ENCODE data around the gene NOS1AP.

NOS1AP gene

DNA sequence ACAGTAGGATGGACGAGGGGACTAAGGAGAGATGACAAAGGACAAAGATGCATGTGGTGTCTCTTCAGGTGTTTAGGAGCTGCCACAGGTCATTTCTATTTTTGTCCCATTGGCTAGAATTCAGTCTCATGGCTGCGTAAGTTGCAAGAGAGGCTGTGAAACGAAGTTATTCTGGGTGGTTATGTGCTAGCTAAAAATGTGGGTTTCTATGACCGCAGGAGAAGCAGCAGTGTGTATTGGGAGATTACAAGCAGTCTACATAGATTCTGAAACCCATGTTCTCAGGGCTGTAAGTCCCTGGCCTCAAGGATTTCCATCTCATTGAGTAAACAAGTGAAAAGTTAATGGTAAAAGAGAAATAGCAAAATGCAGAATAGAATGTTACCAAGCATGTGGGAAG is 196.5 kb downstream of the NOS1AP start:
- DNase-seq = no peak

DNA sequence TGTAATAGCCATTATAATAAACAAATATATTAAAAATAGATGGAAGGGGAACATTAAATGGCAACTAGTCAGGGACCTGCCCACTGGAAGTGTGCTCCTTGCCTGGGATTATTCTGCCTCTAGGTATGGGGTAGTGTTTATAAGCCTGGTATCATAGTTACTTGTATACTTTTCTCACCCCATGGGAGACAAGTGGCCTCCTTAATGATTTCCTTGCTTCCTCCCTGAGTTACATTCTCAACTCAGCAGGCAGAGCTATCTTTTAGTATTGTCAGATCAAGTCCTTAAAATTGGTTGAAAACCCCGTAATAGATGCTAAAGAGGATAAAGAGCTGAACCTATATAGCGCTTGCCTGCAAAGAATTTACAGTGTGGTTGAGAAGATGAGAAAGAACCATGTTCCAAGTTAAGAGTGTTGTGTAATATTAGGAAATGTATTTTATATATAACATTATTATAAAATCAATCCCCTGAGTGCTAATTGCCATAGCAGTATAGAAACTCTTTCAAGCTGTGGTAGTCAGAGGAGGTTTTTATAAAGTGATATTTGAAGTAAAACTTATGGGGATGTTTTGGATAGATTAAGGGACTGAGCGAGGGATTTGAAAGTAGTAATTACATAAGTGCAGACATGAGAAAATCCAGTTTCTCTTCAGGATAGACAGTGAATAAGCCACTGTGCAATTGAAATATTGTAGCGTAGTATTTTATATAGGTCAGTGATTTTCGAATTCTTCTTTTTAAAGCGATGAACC is 200.7 kb downstream of the NOS1AP start:
- no peak for DNase-seq

GRCh38 chr1:162271972-162272371 is 202.5 kb downstream of the NOS1AP start:
- DNase-seq = no peak

DNA sequence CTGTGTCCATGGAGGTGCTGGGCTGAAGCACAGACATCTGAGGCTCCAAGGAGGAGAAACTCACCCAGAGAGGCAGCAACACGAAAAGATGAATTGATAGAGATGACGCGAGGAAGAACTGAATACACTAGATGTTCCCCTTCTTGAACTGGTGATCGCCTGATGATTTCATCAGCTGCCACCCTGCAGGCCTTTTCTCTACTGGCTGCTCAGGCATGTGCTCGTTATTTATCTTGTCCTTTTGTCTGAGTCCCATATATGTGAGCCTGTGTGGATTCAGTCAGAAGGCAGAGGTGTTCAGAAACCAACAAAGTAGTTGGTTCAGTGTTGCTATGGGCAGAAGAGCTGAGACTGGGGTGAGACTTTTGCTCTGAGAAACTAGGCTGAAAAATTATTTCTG is 202.9 kb downstream of the NOS1AP start:
- no peak for DNase-seq

GRCh38 chr1:162275622-162276175 is 206.2 kb downstream of the NOS1AP start:
- no peak for DNase-seq

- DNase-seq = no peak
Observed at GRCh38 chr1:162276493-162276892, 207.0 kb downstream of the NOS1AP start.

DNA sequence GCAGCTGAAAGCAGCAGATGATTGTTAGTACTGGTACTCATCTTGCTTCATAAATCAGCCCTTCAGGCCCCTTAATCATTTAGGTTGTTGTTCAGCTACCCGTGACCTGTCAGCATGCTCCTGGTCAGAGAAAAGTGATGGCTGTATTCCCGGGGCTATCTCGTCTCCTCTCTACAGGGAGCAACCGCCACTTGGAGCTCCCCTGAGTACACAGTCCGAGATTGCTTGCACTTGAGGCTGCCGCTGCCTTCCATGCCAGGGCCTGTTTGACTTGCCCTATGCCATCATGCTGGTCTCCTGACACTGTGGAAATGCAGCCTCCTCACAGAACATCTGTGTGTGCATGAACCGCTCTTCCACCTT is 209.6 kb downstream of the NOS1AP start:
- DNase-seq = no peak

GRCh38 chr1:162281426-162281825 is 211.9 kb downstream of the NOS1AP start:
- no peak for DNase-seq

GRCh38 chr1:162283657-162284056 is 214.2 kb downstream of the NOS1AP start:
- no peak for DNase-seq

GRCh38 chr1:162284206-162284955 is 214.9 kb downstream of the NOS1AP start:
- no peak for DNase-seq

DNA sequence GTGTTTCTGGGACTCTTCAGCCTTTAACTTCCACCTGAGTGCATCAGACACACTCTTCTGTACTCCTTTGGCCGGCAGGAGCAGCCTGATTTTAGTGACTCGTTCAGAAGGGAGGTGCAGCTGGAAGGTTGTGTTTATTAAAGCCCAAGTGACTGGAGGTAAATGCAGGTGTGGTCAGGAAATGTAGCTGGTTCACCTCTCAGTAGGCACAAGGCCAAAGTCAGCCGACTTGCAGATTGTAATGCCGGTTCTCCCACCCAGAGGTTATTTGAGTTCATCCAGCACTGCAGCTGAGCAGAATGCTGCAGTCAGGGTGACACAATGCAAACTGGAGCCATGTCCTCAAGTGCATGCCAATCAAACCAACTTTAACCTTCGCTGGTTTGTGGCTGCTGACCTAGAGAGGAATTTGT is 215.7 kb downstream of the NOS1AP start:
- no peak for DNase-seq

- DNase-seq = no peak
Observed at GRCh38 chr1:162291000-162291399, 221.5 kb downstream of the NOS1AP start.

DNA sequence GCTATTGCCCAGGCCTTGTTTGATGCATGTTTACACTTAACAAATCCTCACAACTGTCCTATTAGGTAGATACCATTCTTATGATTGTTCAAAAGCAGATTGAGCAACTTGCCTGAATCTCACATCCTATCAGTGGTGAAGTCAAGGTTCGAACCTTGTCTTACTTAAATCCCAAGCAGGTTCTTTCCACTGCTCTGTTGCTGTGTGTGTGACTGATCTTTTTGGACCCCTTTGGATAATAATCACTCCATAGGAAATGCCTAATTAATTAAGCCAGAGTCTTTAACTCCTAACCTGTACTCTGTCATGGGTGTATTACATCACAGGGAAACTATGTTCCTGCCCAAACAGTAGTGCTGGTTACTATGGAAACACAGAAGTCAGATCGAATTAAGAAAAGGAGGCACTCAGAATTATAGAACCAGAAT is 222.9 kb downstream of the NOS1AP start:
- no peak for DNase-seq

DNA sequence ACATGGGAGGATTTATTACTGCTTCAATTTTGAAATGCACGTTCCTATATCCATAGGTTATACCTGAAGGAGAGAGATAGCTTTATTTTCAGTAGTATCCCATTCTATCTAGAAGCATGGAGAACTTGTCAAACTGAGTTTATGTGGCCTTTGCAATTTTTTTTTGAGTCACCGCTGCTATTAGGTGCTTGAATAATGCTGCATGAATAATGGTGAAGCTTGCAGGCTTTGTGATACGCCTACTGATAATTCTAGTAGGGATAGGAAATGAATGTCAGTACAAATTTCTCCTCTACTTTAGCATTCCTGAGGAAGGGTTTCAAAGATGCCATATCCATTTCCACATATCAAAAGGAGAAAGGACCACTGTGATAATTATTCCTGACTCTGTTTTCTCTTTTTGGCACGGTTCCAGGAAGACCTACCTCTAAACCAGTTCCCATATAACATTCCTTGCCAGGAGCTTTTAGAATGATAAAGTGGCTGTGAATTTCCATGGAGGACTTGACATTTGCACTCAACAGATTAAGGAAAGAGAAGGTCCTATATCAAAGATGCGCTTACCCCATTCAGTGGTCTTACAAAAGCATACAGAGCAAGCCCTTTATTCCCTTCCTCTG is 223.7 kb downstream of the NOS1AP start:
- no peak for DNase-seq

GRCh38 chr1:162294015-162294414 is 224.5 kb downstream of the NOS1AP start:
- no peak for DNase-seq

DNA sequence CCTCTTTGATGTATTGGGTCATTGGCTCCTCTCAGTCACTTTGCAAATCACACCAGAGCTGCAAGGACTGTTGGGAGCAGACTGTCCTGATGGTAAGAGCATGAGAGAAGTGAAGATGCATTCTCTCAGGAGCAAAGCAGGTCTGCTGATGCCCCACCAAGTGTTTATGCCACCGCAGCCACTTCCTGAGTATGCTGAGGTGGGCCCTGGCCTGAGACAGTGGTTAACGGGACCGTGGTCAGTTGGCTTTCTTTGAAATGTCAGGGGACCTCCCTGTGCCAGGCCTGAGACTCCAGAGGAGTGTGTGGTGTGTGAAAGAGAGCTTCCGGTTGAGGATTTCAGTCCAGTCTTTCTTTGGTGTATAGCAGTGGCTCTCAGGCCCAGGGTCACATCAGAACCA is 227.7 kb downstream of the NOS1AP start:
- no peak for DNase-seq

GRCh38 chr1:162298266-162298665 is 228.8 kb downstream of the NOS1AP start:
- DNase-seq = no peak

DNA sequence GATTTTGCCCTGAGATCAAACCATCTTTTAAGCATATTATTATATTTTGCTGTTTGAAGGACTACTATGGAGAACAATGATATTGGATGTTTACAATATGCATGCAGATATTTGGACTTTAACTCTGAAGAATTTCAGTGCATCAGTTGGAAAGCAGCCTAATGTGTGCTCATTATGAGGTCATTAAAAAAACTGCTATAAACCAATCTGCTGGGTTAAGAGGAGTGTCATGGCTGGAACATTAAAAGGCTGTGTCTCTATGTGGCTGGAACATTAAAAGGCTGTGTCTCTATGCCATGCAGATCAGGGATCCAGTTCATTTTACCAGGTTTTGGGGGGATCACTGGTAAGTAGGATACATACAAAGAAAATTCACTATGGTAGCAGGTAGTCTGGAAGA is 229.5 kb downstream of the NOS1AP start:
- DNase-seq = no peak

GRCh38 chr1:162300057-162300917 is 230.8 kb downstream of the NOS1AP start:
- DNase-seq = no peak

DNA sequence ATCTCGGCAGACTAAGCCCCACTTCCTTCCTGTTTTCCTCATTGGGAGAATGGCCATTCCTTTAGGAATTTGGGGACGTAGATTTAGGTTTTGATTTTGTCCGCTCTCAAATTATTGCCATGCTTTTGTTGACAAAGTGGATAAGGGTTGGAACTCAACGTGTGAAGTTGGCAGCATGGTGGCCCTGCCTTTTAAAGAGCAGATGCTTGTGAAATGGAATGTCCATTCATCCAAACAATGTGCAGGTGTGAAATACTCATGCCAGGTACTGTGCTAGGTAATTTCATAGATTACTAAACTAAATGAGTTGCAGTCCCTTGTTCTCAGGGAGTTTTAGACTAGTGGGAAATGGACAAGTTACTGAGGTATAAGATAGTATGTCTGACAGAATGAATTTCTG is 232.2 kb downstream of the NOS1AP start:
- DNase-seq = no peak

DNA sequence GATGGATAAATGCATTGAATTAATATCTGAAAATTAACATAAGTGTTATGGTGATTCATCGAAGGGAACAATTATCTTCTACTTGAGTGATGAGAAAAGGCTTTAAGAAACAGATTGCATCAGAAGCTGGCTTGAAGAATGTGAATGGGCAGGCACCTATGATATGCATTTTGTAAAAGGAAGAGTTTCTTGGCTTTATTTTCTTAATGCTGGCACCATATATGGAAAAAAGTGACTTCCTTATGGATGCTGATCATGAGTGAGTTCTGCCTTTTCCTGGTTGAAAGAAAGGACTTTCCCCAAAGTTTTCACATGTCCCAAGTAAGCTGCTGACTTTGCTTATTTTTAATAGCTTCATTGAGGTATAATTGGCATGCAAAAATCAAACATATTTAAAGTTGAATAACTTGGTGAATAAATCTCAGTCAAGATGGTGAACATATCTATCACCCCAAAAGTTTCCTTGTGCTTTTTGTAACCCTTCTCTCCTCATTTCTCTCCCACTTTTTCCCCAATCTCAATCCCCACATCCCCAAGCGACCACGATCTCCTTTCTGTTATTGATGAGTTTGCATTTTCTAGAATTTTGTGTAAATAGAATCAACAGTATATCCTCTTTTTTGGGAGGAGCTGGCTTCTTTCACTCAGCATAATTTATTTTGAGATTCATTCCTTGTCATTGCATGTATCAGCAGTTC is 233.0 kb downstream of the NOS1AP start:
- DNase-seq = no peak

GRCh38 chr1:162303004-162303344 is 233.5 kb downstream of the NOS1AP start:
- DNase-seq = no peak

All from activated CD8-positive, alpha-beta memory T cell treated with anti-CD3 and anti-CD28 coated beads for 24 hours (primary cell).